MV-4-11 (cell line): ENCODE data around the gene BPIFB6.

ENCODE experiments used
- DNase-seq: peaks from one replicate; lab custom pipeline; 2025; lab: John Stamatoyannopoulos, UW

BPIFB6 gene

DNA sequence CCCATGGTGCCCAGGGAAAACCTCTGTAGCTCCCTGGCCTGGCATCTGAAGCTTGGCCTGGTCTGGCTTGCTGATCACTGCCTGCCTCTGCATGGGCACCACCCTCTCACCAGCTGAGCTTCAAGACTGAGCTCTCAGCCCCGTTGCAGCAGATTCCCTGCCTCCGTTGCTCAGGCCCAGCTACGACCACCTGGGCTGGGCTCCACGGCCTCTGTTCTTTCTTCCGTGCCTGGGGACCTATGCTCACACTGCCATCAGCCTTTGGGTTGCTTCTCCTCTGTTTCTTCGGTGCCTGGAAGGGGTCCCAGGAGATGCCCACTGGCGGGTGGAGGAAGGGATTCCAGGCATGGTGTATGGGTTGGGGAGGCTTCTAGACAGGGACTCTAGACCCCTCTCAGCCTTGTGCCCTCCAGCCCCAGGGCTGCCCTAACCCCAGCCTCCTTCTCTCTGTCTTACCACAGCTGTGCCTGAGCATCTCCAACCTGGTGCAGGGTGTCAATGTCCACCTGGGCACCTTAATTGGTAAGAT, 14.8 kb upstream of the BPIFB6 start:
- no peak for DNase-seq

DNA sequence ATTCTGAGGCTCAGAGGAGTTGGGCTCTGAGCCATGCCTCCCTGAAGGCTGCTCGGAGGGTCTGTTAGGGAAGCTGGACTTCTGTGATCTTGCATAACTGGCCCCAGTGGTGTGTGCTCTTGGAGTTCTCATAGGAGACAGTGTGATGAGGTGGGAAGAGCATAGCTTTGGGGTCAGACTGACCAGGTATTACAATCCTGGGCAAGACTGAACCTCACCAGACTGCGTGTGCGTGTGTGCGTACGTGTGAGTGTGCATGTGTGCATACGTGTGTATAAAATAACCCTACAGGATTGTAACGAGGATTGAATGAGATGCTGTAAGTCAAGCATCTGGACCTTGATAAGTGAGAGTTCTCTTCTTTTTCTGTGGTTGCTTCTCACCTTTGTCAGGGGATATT, 13.9 kb upstream of the BPIFB6 start:
- DNase-seq, result no peak

DNA sequence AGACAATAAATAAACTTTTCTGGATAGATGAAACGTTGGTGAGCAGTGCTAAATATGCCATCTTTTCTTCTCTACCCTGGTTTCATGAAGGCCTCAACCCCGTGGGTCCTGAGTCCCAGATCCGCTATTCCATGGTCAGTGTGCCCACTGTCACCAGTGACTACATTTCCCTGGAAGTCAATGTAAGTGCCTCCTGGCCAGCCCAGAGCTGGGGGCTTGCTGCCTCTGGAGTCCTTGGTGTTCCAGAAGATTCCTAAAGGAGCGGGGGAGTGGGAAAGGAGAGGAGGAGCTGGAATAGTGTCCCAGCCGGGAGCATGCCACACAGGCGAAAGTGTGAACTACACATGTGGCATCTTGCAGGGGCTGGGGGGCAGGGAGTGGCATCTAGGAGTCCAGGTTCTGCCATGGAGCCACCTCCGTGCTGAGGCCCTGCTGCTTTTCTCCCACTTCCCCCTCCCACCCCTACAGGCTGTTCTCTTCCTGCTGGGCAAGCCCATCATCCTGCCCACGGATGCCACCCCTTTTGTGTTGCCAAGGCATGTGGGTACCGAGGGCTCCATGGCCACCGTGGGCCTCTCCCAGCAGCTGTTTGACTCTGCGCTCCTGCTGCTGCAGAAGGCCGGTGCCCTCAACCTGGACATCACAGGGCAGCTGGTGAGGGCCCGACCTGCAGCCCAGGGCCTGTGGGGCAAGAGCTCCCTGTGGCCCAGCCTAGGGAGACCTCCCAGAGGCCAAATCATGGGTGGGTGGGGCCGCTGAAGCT, 13.1 kb upstream of the BPIFB6 start:
- DNase-seq, result no peak

DNA sequence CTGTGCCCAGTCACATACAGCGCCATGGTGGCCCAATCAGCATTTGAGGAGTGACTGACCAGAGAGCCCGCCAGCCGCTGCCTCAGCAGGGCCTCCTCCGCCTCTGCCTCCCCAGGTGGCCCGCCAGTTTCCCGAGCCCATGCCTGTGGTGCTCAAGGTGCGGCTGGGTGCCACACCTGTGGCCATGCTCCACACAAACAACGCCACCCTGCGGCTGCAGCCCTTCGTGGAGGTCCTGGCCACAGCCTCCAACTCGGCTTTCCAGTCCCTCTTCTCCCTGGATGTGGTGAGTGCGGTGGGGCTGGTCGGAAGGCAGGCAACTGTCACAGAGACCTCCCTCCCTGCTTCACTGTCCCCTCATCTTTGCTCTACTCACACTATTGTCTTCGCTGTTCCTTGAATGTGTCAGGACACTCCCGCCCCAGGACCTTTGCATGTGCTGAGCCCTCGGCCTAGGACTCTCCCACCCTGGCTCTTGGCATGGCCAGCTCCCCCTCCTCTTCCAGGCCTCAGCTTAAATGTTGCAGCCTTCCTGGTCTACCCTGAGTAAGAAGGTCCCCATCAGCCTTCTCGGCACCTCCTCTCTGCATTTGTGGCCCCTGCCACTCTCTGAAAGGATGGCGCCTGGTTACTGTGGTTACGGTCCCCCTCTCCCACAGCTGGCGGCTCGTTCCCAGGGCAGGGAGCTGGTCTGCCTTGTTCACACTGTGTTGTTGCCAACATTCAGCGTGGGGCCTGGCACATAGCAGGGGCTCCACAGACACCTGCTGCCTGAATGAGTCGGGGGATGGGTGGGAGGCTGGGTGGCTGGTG, 11.8 kb upstream of the BPIFB6 start:
- no peak for DNase-seq

DNA sequence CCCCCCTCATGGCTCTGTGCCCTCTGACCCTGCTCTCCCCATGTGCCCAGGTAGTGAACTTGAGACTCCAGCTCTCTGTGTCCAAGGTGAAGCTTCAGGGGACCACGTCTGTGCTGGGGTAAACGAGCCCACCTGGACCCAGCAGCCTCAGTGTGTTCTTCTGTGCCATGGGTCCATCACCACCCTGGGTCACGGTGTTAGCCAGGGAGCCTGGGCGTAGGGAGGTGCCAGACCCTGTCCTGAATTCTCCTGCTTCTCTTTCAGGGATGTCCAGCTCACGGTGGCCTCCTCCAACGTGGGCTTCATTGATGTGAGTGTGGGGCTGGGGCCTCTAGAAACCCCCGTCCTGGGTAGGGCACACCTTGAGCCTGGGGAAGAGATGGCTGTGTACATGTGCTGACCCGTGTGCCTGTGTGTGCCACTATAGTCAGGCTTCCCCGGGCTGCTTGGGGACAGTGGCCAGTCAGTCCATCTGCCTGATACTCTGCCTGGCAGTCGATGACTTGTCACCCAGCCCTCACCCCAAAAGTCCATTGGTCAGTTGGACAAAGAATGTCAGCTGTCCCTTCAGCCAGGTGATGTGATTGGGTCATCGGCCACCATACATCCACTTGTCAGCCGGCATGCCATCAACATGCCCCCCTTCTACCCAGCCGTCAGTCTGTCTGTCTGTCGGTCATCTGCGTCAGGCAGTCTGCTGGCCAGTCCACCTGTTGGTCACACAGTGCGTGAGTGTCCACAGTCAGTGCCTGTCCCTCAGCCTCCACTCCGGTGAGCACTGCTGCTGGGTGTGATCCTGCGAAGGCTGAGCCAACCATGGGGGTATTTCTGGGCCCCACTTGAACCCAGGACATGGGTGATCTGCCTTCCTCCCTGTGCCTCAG, 10.9 kb upstream of the BPIFB6 start:
- DNase-seq, result no peak

DNA sequence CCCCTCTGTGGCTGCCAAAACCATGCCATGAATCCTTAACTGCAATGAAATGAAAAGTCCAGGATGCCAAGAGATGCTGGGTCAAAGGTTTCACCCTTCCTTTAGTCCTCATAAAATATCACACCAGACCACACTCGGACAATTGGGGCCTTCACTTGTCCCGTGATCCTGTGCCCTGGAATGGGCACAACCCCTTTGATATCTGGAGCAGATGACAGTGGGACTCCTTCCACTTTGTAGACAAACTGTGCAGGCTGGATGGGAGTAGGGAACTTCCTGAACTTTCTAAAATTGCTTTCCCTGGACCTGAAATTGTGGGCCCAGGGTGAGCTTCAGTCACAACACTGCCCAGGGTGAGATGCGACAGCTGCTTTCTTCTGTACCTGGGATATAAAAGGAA, 9.6 kb upstream of the BPIFB6 start:
- DNase-seq, result no peak

DNA sequence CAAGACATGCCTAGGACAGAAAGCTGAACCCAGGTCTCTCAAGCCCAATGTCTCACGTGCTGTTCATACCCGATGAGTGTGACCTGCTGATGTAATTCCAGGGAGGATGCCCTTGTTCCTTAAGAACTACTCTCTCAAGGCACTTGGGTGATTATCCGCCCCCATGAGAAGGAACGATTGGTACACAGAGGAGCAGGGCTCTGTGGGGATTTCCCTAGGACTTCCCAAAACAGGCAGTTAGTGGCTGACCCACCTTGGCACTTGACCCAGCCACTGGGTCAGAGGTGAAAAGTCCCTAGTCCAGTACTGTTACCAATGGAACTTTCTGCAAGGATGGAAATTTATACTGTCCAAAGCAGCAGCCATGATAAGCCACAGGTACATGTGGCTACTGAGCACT, 9.2 kb upstream of the BPIFB6 start:
- DNase-seq, result no peak

DNA sequence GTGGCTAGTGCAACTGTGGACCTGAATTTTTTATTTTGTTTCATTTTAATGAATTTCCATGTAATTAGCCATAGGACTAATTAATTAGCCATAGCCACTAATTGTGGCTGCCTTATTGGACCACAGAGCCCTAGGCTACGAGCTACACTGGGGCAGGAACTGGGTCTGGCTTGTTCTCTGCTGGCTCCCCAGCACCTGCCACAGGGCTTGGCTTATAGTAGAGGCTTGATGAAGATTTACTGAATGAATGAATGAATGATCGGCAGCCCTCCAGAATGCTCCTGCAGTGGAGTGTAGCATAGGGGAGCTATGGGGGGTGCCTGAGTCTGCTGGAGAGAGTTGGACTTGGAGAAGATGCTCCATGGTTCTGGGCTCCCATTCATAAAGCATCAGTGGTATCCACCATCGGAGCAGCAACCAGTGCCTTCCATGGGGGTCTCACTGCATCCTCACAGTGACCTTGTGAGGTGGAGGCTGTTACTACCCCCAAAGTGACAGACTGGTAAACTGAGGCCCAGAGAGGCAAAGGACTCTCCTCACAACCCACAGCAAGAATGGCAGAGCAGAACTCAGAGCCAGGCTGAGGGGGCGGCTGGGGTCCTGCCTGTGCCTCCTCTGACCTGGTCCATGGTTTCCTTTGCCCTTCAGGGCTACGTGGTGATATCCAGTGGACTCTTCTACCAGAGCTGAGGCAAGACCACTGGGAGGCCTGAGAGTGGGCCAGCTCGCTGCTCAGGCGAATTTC, 8.6 kb upstream of the BPIFB6 start:
- DNase-seq, result no peak

DNA sequence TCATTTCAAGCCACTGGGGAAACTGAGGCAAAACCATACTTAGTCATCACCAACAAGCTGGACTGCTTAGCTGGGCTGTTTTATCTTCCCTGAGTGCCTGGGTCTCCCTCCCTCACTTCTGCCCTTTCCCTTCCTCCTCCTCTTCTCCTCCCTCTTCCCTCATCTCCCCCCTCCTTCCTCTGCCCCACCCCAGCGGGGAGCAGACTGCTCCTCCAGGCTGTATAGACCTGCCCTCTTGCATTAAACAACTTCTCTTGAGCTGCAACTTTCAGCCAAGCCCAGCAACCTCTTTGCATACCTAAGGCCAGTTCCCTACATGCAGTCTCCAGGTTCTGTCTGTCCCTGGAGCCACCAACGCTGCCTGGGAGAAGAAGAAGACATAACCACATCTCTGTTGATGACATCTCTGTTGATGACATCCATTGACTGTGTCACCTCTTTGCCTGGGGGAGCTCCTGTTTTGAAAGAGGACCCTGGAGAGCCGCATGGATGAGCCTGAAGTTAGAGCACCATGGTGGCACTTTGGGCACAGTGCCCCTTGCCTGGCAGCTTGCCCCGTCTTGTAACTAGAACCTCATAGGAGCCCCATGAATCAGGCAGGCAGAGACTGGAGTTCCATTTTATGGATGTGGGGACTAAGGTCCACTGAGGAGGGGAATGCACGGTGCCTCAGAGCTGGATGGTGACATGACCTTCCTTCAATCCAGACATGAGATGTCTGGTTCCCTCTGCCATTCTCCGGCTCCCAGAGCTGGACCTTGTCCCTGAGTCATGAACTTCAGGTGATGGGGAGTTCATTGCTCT, 7.8 kb upstream of the BPIFB6 start:
- no peak for DNase-seq

DNA sequence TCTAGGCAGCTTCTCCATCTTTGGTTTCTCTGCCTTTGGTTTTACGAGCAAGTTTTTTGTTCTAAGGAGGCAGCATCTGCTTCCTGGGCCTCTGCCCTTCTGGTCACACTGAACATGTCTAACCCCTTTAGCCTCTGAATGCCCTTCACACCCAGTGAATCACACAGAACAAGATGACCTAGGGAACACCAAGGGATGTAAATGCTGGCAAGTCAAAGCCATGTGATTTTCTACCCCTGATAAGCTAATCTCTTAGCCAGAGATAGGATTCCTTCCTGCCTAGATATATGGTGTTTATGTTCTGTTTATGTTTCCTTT, 7.2 kb upstream of the BPIFB6 start:
- no peak for DNase-seq

DNA sequence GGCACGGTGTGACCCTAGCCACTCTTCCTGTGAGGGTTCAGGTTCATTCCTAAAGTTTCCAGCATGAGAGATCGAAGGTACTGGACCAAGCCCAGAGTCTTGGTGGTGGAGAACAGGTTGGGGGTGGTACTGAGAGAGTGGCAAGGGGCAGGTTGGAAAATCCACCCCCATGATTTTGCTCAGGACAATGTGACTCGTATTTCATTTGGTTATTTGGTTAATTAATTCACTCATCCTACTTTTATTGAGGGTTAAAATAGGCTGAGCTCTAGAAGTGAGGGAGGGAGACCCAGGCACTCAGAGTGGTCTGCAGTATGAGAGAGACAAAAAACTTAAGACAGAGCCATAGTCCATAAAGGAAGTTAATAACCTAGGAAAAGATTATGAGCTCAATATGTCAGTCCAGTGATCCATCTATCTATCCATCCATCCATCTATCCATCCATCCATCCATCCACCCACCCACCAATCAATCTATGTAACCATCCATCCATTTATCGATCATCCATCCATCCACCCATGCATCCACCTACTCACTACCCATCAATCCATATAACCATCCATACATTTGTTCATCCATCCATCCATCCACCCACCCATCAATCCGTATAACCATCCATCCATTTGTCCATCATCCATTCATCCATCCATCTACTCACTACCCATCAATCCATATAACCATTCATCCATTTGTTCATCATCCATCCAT, 6.7 kb upstream of the BPIFB6 start:
- DNase-seq, result no peak

DNA sequence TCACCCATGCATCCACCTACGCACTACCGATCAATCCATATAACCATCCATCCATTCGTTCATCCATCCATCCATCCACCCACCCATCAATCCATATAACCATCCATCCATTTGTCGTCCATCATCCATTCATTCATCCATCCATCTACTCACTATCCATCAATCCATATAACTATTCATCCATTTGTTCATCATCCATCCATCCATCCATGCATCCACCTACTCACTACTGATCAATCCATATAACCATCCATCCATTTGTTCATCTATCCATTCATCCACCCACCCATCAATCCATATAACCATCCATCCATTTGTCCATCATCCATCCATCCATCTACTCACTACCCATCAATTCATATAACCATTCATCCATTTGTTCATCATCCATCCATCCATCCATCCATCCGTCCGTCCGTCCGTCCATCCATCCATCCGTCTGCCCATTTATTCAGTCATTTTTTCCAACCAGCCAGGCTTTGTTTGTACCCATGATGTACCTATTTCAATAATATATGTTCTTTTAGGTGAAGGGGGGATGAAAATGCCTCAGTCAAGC, 6.1 kb upstream of the BPIFB6 start:
- DNase-seq, result no peak

DNA sequence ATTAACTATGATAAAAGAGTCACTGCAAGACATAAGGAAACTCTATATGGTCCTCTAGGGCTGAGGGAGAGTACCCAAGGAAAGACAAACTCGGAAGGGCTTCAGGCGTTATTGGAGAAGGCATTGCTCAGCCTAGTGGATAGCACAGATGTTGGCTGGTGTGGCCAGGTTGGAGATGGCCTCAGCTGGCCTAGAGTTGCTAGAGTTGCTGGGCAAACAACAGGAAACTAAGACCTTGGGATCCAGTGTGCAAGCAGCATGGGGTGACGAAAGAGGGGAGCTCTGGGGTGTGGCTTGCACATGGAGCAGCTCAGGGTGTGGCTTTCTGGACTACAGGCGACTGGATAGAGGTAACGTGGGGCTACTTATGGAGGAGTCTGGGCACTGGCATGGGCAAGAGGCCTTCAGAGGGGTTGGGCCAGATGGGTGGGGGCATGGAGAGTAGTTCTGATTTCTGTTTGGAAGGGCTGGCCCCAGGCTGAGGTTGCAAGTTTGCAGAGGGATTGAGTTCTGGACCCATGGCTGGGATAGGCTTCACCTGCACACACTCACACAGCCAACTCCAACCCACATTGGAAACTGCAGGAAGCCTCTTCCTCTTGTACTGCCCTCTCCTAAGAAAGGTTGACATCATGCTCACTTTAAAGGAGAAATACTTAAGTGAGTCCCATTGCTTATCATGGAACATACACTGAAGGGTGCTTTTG, 5.2 kb upstream of the BPIFB6 start:
- DNase-seq, result no peak

DNA sequence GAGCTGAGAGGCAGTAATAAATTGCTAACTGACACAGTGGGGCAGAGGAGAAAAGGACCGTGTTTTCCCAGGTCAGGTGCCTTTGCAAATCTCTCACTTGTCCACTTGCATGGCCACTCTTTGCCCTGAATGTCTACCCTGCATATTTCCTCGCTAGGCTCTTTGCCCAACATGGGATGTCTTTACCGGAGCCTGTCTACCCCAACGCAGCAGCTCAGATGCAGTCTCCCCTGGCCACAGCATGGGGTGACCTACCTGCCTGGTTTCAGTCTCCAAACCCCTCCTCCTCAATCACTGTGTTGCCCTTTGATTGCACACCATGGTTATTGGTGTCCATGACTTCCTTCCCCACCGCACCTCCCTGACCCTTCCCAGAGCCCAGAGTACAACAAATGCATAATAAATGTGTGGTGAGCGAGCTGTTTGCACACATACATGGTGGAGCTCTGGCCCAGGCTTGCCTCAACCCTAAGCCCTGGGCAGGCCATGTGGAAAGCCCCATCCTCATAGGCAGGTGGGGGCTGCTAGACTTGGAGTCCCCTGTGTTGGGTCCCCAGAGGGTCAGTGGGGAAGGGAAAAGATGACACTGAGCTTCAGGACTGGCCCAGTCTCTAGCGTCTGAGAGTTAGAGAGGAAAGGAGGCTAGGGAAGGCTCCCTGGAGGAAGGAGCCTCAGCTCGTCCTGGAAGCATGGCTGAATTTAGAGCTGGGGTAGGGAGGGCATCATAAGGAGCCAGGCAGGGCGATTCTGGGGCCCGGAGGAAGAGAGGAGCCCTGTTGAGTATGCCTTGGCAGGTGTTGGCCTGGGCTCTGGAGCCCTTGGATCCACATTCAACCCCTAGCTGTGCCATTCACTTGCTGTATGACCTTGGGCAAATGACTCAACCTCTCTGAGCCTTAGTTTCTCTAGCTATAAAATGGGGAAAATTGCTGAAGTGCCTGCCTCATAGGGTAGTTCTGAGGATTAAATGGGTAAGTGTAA, 4.4 kb upstream of the BPIFB6 start:
- DNase-seq, result no peak

DNA sequence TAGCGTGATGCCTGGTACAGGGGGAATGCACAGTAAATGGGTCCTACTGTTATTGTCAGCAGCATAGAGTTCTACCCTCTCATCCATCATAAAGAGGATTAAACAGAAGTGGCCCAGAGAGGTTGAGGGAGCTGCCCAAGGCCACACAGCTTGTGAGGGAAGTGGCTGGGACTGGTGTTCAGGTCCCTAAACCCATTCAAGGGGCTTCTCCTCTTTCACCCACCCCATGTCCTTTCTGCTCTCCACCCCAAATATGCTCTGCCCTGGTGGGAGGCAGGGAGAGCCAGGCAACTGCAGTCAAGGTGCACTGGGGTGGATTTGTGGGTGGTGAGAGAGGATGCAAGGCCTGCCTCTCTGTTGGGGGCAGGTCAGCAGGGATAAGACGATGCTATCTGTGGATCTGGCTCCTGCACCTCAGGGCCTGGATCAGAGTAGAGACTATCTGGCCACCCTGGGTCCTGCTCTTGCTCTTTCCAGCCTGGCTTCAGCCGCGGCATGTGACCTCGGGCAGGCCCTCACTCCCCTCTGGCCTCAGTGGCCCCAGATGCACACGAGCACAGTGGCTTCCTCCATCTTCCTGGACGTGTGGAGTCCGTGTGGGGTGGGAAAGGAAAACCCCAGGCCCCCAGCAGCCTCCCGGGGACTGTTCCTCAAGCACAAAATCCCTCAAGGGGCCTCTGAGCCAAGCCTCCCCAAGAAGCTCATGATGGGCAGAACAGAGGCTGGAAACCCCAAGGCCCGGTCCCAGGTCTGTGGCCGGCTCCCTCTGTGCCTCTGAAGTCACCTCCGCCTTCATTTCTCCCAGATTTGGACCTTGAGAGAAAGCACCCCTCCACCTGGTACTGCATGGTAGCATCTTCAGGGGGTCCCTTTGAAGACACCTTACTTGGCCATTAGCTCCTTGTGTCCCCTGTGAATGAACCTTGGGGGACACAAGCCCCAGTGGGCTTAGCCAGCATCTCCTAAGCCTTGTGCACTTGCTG, 3.4 kb upstream of the BPIFB6 start:
- no peak for DNase-seq

DNA sequence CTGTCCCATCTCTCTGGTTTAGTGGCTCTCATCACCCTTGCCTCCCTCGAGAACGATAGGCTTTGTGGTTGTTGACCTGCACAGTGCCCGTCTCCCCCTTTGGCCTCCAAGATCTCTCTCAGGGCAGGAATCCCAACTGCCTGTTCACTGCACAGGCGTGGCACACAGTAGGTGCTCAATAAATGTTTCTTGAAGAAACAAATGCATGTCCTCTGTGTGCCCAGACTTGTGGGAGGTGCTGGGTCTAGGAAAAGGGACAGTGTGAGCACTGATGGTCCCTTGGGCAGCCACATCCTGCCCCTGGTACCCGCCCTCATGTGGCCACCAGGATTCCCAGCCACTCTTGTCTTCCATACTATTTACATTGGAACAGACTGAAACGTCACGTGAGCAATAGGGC, 2.6 kb upstream of the BPIFB6 start:
- DNase-seq, result no peak

DNA sequence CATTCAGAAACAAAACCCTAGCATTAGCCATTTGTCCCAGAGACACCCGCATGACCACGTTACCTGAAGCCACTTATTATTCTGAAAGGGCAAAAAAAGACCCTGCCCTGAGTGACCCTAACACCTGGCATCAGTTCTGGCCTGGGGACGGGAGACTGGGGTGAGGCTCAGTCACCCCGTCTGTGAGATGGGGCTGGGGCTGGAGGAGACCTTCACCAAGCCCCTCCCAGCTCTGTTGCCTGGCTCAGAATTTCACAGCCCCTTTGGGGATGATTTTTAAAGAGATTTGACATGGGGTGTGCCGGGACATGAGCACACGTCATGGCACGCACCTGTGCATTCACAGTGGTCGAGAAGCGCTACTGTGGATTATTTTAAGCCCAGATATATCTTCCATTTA, 1.4 kb upstream of the BPIFB6 start:
- no peak for DNase-seq
